HepG2 (cell line): ENCODE data around the gene IL2RA. TPM values are rescaled to one million over a fixed set of nuclear protein-coding genes. Genes with fewer than 3 reads are reported as not detected.

Experiments
- ATAC-seq: fragments of 200-7000 bp; cut with Tn5 transposase; 3 replicates; pipeline ENCODE4 v1.9.1; 2020; ENCODE audit warnings: mild to moderate bottlenecking, moderate library complexity
- BruUV-seq: library from RNA; stranded (reverse); fragments of 400-500 nt; replicated peaks from 2 replicates; lab custom pipeline; 2021; lab: Mats Ljungman, UMichigan
- CTCF ChIA-PET: fragments of 300-600 bp; formaldehyde crosslinking; extraction: SDS; loops from one replicate; lab custom pipeline; 2021; ENCODE audit warnings: low total read pairs, inconsistent platforms, low intra/inter-chr PET ratio; lab: Yijun Ruan, JAX
- POLR2A ChIA-PET: fragments of 350-600 bp; sonication (Branson Sonifier 250); formaldehyde crosslinking; loops from one replicate; lab custom pipeline; 2020; ENCODE audit warnings: antibody characterized with exemption, inconsistent platforms; lab: Yijun Ruan, JAX
- DNase-seq: peaks from one replicate; pipeline ENCODE4 v3.0.0-alpha.2; 2015; ENCODE audit warnings: low spot score
- FAIRE-seq: peaks from 3 replicates; lab custom pipeline; 2011; peaks lifted over from hg19 to GRCh38; lab: Jason Lieb, UNC
- H2AFZ ChIP-seq: one replicate; pipeline ENCODE4 v1.6.1; 2011; ENCODE audit warnings: low read length, inconsistent platforms
- H3K27ac ChIP-seq: fragments of 300-600 bp; 3 replicates; pipeline ENCODE4 v1.8.0; 2011; ENCODE audit warnings: mixed run types, mild to moderate bottlenecking, mixed read lengths, low read length, inconsistent platforms; ENCODE audit not compliant: insufficient read depth; ENCODE audit errors: extremely low read length
- H3K27me3 ChIP-seq, 2 experiments: fragments of 200-600 bp in 1 of 2; 2 replicates in 1 of 2; 3 replicates in 1 of 2; pipeline versions ENCODE4 v1.6.0 to v1.8.0; 2011; ENCODE audit warnings: low read length in 2 of 2, mild to moderate bottlenecking in 2 of 2, moderate library complexity in 2 of 2, inconsistent platforms in 1 of 2; ENCODE audit not compliant: insufficient read depth in 2 of 2, control insufficient read depth in 1 of 2
- H3K36me3 ChIP-seq, 2 experiments: fragments of 200-600 bp in 1 of 2; replicated peaks in 1 of 2; 2 replicates in 1 of 2; 3 replicates in 1 of 2; pipeline versions ENCODE4 v1.5.1 to v1.8.0; 2011; ENCODE audit warnings: low read length in 2 of 2, inconsistent platforms in 1 of 2; ENCODE audit not compliant: insufficient read depth in 2 of 2, control insufficient read depth in 1 of 2
- H3K4me1 ChIP-seq: 2 replicates; pipeline ENCODE4 v1.5.1; 2012; ENCODE audit warnings: low read length, inconsistent platforms; ENCODE audit not compliant: insufficient read depth
- H3K4me2 ChIP-seq: 2 replicates; pipeline ENCODE4 v1.6.0; 2011; ENCODE audit warnings: low read depth, low read length, inconsistent platforms
- H3K4me3 ChIP-seq, 3 experiments: fragments of 200-600 bp in 1 of 3; sonication (generic), shearing (Covaris generic) in 1 of 3; replicated peaks in 1 of 3; 2 replicates each; pipeline ENCODE4 v1.5.1; 2011 to 2016; ENCODE audit warnings: low read length in 3 of 3, inconsistent platforms in 2 of 3, low read depth in 2 of 3, mild to moderate bottlenecking in 2 of 3, control low read depth in 1 of 3, mixed read lengths in 1 of 3; ENCODE audit not compliant: insufficient read depth in 1 of 3
- H3K79me2 ChIP-seq: one replicate; pipeline ENCODE4 v1.6.1; 2011; ENCODE audit warnings: low read length, inconsistent platforms; ENCODE audit not compliant: insufficient read depth
- H3K9ac ChIP-seq: 2 replicates; pipeline ENCODE4 v1.6.0; 2011; ENCODE audit warnings: mild to moderate bottlenecking, low read depth, low read length, inconsistent platforms; ENCODE audit not compliant: insufficient read depth
- H3K9me3 ChIP-seq: 2 replicates; pipeline ENCODE4 v1.5.1; 2012; ENCODE audit warnings: mild to moderate bottlenecking, low read length
- H4K20me1 ChIP-seq: 2 replicates; pipeline ENCODE4 v1.6.0; 2011; ENCODE audit warnings: inconsistent platforms, mild to moderate bottlenecking, low read length, moderate library complexity; ENCODE audit not compliant: insufficient read depth
- HNRNPK ChIP-seq: fragments of 200-400 bp; formaldehyde crosslinking; IDR thresholded peaks from 2 replicates; pipeline ENCODE4 v1.6.1; 2018; ENCODE audit warnings: low read length, low read depth, moderate library complexity, mild to moderate bottlenecking; ENCODE audit not compliant: poor library complexity, severe bottlenecking
- KLF15 ChIP-seq: sonication (generic); formaldehyde crosslinking; IDR thresholded peaks from 2 replicates; pipeline ENCODE4 v1.8.1; 2023; ENCODE audit warnings: borderline replicate concordance, mild to moderate bottlenecking, inconsistent platforms, missing genetic modification reagents, mixed read lengths
- MTF1 ChIP-seq: sonication (generic); formaldehyde crosslinking; IDR thresholded peaks from 2 replicates; pipeline ENCODE4 v1.5.0; 2020; ENCODE audit warnings: missing genetic modification reagents
- SP4 ChIP-seq: sonication (generic); formaldehyde crosslinking; IDR thresholded peaks from 2 replicates; pipeline ENCODE4 v1.8.1; 2023; ENCODE audit warnings: mild to moderate bottlenecking, missing genetic modification reagents
- TFE3 ChIP-seq: IDR thresholded peaks from 2 replicates; pipeline ENCODE4 v1.6.1; 2016
- ZBTB21 ChIP-seq: sonication (generic); formaldehyde crosslinking; IDR thresholded peaks from 2 replicates; pipeline ENCODE4 v1.4.0; 2020; ENCODE audit warnings: missing genetic modification reagents
- ZMAT5 ChIP-seq: sonication (generic); formaldehyde crosslinking; IDR thresholded peaks from 2 replicates; pipeline ENCODE4 v1.5.0; 2020; ENCODE audit warnings: mild to moderate bottlenecking, low read depth, missing genetic modification reagents, borderline replicate concordance
- ZMYM4 ChIP-seq: sonication (generic); formaldehyde crosslinking; IDR thresholded peaks from 2 replicates; pipeline ENCODE4 v1.8.1; 2023; ENCODE audit warnings: mild to moderate bottlenecking, missing genetic modification reagents
- ZSCAN29 ChIP-seq: sonication (generic); formaldehyde crosslinking; conservative IDR thresholded peaks from 2 replicates; pipeline ENCODE4 v1.4.0; 2020; ENCODE audit warnings: mild to moderate bottlenecking, missing genetic modification reagents
- WGBS: methylation state at CpG from one replicate; pipeline ENCODE4 v1.1.6; 2017; ENCODE audit warnings: low lambda C conversion rate; 5-methylcytosine and 5-hydroxymethylcytosine counted together
- in situ Hi-C: cut with HindIII; loops from 2 replicates; pipeline ENCODE4 v1.10.0; 2017; ENCODE audit warnings: low pct_unique_long_range_greater_than_20kb; ENCODE audit not compliant: extremely low pct_ligation_motif_present
- intact Hi-C: fragments of 100-400 bp; cut with micrococcal nuclease; formaldehyde crosslinking; loops from one replicate; pipeline ENCODE4 v1.10.0; 2022; ENCODE audit not compliant: unreplicated experiment
- polyA plus RNA-seq, 8 experiments: library from polyadenylated mRNA; depleted of rRNA in 3 of 8; stranded (reverse) in 7 of 8; unstranded in 1 of 8; fragments of >200 nt; fragmentation: Illumina TruSeq in 4 of 8; extraction: Trizol in 4 of 8; gene quantifications; 2 replicates each; pipeline versions ENCODE4 v1.2.1 to v1.2.3, GENCODE V29; 2011 to 2016; ENCODE audit warnings: low read depth in 4 of 8, missing spikeins in 1 of 8, mixed read lengths in 1 of 8; ENCODE audit not compliant: insufficient read depth in 1 of 8
- total RNA-seq, 5 experiments: library from RNA; depleted of rRNA; stranded (reverse); fragments of >200 nt; fragmentation: Illumina TruSeq; extraction: Trizol; gene quantifications; 2 replicates each; pipeline ENCODE4 v1.2.3, GENCODE V29; 2016; ENCODE audit warnings: low read depth in 1 of 5
- TF ChIP-seq, protein P1 (sequence below): sonication (generic); formaldehyde crosslinking; IDR thresholded peaks from 2 replicates; pipeline ENCODE4 v1.8.0; 2022; ENCODE audit warnings: mild to moderate bottlenecking, missing genetic modification reagents, moderate library complexity
- TF ChIP-seq, protein P2 (sequence below): sonication (generic); formaldehyde crosslinking; IDR thresholded peaks from 2 replicates; pipeline ENCODE4 v1.4.0; 2020; ENCODE audit warnings: missing genetic modification reagents, borderline replicate concordance
- TF ChIP-seq, protein P3 (sequence below): sonication (generic); formaldehyde crosslinking; IDR thresholded peaks from 2 replicates; pipeline ENCODE4 v1.4.0; 2020; ENCODE audit warnings: mild to moderate bottlenecking, missing genetic modification reagents

Gene IL2RA
- total and polyA plus RNA-seq, 2 of the 13 experiments (the other 11 are each of a cell fraction or from before 2014, with no cell fraction given) = not detected

- CTCF ChIA-PET = no interaction called here
- no peak for FAIRE-seq
- intact Hi-C loops = no loop called here
- BruUV-seq = no TSS peak
- no peaks in the 10 kb centered on the region for H3K36me3 ChIP-seq
- POLR2A ChIA-PET = no interaction called here
- no peak for ATAC-seq
- H3K4me2 ChIP-seq = no peak overlapping the region
- WGBS = 26% methylated on average over 8 of the region's 8 CpGs
- peaks cover 0 to 2% of the 10 kb centered on the region in 2 experiments; a peak in 3 of 5 replicates for H3K27me3 ChIP-seq
- H3K79me2 ChIP-seq = no peaks in the 10 kb centered on the region
- no peaks in the 10 kb centered on the region for H3K9me3 ChIP-seq
- H4K20me1 ChIP-seq = no peaks in the 10 kb centered on the region
- H3K27ac ChIP-seq = no peak overlapping the region
- no peak overlapping the region for H3K4me3 ChIP-seq
- H3K9ac ChIP-seq = no peak overlapping the region
- H2AFZ ChIP-seq = no peak overlapping the region
- in situ Hi-C loops = no loop called here
- no peaks in the 10 kb centered on the region for H3K4me1 ChIP-seq
- no peak for DNase-seq
- TF ChIP-seq, protein P1, sequence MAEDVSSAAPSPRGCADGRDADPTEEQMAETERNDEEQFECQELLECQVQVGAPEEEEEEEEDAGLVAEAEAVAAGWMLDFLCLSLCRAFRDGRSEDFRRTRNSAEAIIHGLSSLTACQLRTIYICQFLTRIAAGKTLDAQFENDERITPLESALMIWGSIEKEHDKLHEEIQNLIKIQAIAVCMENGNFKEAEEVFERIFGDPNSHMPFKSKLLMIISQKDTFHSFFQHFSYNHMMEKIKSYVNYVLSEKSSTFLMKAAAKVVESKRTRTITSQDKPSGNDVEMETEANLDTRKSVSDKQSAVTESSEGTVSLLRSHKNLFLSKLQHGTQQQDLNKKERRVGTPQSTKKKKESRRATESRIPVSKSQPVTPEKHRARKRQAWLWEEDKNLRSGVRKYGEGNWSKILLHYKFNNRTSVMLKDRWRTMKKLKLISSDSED (CRISPR knock-in tag) = no peak
- TF ChIP-seq HNRNPK = no peak
- TF ChIP-seq, protein P2, sequence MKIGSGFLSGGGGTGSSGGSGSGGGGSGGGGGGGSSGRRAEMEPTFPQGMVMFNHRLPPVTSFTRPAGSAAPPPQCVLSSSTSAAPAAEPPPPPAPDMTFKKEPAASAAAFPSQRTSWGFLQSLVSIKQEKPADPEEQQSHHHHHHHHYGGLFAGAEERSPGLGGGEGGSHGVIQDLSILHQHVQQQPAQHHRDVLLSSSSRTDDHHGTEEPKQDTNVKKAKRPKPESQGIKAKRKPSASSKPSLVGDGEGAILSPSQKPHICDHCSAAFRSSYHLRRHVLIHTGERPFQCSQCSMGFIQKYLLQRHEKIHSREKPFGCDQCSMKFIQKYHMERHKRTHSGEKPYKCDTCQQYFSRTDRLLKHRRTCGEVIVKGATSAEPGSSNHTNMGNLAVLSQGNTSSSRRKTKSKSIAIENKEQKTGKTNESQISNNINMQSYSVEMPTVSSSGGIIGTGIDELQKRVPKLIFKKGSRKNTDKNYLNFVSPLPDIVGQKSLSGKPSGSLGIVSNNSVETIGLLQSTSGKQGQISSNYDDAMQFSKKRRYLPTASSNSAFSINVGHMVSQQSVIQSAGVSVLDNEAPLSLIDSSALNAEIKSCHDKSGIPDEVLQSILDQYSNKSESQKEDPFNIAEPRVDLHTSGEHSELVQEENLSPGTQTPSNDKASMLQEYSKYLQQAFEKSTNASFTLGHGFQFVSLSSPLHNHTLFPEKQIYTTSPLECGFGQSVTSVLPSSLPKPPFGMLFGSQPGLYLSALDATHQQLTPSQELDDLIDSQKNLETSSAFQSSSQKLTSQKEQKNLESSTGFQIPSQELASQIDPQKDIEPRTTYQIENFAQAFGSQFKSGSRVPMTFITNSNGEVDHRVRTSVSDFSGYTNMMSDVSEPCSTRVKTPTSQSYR (CRISPR knock-in tag) = no peak
- TF ChIP-seq TFE3 (CRISPR knock-in tag) = no peak
- TF ChIP-seq ZMAT5 (CRISPR knock-in tag) = no peak
- TF ChIP-seq ZBTB21 (CRISPR knock-in tag) = no peak
- TF ChIP-seq, protein P3, sequence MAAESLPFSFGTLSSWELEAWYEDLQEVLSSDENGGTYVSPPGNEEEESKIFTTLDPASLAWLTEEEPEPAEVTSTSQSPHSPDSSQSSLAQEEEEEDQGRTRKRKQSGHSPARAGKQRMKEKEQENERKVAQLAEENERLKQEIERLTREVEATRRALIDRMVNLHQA (CRISPR knock-in tag) = no peak
- TF ChIP-seq ZMYM4 = no peak
- no peak for TF ChIP-seq ZSCAN29 (CRISPR knock-in tag)
- no peak for TF ChIP-seq KLF15
- TF ChIP-seq SP4 (CRISPR knock-in tag) = no peak
- no peak for TF ChIP-seq MTF1 (CRISPR knock-in tag)
These were observed 1.1 kb downstream of the IL2RA start for GRCh38 chr10:6061056-6061455.
